ENCODE results near the gene GNG8.

- peak; percentile 7 to 24 for TF ChIP-seq POLR2A (IDR thresholded peaks at IDR 0.05)
- TF ChIP-seq, protein P1, sequence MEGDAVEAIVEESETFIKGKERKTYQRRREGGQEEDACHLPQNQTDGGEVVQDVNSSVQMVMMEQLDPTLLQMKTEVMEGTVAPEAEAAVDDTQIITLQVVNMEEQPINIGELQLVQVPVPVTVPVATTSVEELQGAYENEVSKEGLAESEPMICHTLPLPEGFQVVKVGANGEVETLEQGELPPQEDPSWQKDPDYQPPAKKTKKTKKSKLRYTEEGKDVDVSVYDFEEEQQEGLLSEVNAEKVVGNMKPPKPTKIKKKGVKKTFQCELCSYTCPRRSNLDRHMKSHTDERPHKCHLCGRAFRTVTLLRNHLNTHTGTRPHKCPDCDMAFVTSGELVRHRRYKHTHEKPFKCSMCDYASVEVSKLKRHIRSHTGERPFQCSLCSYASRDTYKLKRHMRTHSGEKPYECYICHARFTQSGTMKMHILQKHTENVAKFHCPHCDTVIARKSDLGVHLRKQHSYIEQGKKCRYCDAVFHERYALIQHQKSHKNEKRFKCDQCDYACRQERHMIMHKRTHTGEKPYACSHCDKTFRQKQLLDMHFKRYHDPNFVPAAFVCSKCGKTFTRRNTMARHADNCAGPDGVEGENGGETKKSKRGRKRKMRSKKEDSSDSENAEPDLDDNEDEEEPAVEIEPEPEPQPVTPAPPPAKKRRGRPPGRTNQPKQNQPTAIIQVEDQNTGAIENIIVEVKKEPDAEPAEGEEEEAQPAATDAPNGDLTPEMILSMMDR (IDR thresholded peaks at IDR 0.05 in 4 of 5, conservative IDR thresholded peaks at IDR 0.05 in 1 of 5) = peak in 1 of 5 experiments; percentile 49
Observed at GRCh38 chr19:46600384-46601317, 35.4 kb downstream of the GNG8 start.

Data from gastrocnemius medialis (tissue), 4 donors.